Measurements from ENCODE around the gene IL25. TPM values are rescaled to one million over a fixed set of nuclear protein-coding genes. Genes with fewer than 3 reads are reported as not detected.
"Not testable (repeated sequence)": the region's sequence is repeated elsewhere in the genome, so short reads cannot be mapped to it uniquely, and the experiment has no call there.

Gene IL25
- total RNA-seq, 1 donor from 2014 or later, result not detected

DNA sequence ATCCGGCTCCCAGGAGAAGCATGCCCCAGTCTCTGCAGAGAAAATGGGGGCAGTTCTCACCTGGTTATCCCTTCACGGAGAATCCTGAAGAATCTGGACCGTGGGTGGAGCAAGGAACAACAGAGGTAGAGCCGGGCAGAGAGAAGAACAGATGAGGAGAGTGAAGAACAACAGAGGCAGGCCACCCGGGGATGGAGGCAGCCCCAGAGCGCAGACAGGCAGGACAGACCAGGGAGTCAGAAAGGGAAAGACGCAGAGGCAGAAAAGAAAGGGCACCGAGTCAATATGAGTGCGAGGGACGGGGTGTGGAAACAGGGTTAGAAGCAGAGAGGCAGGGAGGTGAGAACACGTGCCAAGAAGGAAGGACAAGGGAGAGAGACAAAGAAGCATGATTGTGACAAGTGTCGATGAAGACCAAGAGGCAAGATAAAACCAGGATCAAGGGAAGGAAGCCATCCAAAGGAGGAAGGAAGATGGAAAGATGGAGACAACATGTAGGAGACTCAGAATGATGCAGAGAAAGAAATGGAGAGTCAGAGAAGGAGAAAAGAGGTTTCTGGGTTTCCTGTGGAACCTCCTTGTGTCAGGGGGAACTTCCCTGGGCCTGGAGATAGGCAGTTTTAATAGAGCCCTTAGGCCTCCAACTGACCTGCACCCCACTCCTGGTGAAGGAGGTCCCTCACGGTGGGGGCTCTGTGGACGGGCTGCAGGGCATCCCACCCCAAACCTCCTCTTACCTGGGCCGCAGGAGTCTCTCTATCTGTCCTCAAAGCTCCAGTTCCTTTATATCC lies 35.1 kb downstream of the IL25 start, which contains the start of gene MYH6:
MYH6 (minus strand) TSS at position 758 of the 791 bp plus-strand sequence. CDS start 1,050 bp downstream, outside the sequence.
- no peak for DNase-seq (ENCODE audit: extremely low read depth, low read depth, low spot score)

GRCh38 chr14:23408307-23408630 lies 35.7 kb downstream of the IL25 start:
- DNase-seq (ENCODE audit: extremely low read depth, low read depth, low spot score), result no peak

GRCh38 chr14:23409475-23409874 lies 36.9 kb downstream of the IL25 start:
- no peak for DNase-seq (ENCODE audit: extremely low read depth, low read depth, low spot score)

GRCh38 chr14:23409966-23410635 lies 37.5 kb downstream of the IL25 start:
- no peak for DNase-seq (ENCODE audit: extremely low read depth, low read depth, low spot score)

- DNase-seq (ENCODE audit: extremely low read depth, low read depth, low spot score), result no peak
These were observed 39.2 kb downstream of the IL25 start for GRCh38 chr14:23411563-23412525.

DNA sequence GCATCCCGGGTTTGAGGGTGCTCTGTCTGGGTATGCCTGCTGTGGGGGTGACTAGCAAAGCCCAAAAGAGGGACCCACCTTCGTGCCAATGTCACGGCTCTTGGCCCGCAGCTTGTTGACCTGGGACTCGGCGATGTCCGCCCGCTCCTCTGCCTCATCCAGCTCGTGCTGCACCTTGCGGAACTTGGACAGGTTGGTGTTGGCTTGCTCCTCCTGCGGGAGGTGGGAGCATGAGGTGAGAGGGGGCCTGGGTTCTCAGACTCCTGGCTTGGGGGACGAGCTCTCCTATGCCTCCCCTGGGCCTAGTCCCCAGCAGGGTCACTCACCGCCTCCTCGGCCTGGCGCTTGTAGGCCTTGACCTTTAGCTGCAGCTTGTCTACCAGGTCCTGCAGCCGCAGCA lies 41.1 kb downstream of the IL25 start:
- DNase-seq (ENCODE audit: extremely low read depth, low read depth, low spot score), result no peak

- no peak for DNase-seq (ENCODE audit: extremely low read depth, low read depth, low spot score)
These were observed 41.6 kb downstream of the IL25 start for GRCh38 chr14:23414254-23414653.

GRCh38 chr14:23414906-23415820 lies 42.6 kb downstream of the IL25 start:
- no peak for DNase-seq (ENCODE audit: extremely low read depth, low read depth, low spot score)

GRCh38 chr14:23415821-23416778 lies 43.5 kb downstream of the IL25 start:
- no peak for DNase-seq (ENCODE audit: extremely low read depth, low read depth, low spot score)

GRCh38 chr14:23416801-23417200 lies 44.2 kb downstream of the IL25 start:
- DNase-seq (ENCODE audit: extremely low read depth, low read depth, low spot score), result no peak

DNA sequence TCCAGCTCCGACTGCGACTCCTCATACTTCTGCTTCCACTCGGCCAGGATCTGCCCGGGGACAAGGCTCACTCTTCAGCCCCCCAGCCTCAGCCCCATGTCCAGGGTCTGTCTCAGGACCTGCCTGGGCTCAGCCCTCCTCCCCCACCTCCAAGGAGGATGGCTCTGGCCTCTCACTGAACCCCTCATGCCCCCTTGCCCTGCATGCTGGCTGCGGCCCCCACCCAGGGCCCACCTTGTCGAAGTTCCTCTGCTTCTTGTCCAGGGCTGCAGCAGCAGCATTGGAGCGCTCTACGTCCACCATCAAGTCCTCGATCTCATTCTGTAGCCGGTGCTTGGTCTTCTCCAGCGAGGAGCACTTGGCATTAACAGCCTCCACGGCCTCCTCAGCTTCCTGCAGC lies 44.7 kb downstream of the IL25 start:
- not testable (repeated sequence) for DNase-seq (ENCODE audit: extremely low read depth, low read depth, low spot score)

DNA sequence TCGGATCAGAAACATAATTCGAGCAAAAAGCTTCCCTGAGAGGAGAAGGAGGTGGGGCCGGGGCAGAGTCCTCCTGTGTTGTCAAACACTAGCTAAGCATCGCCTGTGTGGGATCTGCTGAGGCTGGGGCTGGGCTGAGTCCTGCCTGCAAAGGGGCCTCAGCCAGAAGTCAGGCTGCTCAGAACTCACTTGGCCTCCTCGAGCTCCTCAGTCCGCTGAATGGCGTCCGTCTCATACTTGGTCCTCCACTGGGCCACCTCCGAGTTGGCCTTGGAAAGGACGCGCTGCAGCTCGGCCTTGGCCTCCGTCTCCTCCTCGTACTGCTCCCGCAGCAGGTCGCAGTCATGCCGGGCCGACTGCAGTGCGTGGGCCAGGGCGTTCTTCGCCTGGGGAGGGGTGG lies 45.4 kb downstream of the IL25 start:
- DNase-seq (ENCODE audit: extremely low read depth, low read depth, low spot score), result no peak

GRCh38 chr14:23419646-23420045 lies 47.0 kb downstream of the IL25 start:
- not testable (repeated sequence) for DNase-seq (ENCODE audit: extremely low read depth, low read depth, low spot score)

DNA sequence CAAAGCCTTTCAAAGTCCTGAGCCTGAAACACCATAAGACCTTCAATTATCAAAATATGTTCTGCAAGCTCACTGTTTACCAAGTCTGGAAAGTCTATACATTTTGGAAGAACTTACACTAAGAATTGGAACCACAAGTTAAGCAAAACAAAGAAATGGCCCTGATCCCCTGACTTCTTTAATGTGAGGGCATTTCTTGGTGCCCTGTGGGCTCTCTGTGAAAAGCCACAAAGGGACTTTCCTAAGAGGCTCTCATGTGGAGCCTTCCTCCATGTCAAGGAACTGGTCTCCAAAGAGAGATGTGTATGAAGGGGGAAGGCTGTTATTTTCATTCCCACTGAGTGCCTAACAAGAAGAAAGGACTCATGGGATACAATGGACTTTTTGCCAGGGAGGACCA lies 49.0 kb downstream of the IL25 start:
- no peak for DNase-seq (ENCODE audit: extremely low read depth, low read depth, low spot score)

DNA sequence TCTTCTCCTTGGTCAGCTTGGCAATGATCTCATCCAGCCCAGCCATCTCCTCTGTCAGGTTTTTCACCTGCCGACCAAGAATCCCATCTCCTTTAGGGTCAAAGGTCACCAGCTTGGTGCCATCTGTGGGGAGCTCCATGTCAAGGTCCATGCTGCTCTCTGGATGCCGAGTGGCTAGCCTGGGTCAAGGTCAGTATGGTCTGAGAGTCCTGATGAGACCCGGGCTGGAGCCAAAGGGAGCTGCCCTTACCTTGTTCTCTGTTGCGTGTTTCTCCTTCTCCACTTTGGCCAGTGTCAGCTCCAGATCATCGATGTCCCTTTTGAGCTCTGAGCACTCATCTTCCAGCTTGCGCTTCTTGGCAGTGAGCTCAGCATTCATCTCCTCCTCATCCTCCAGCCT lies 51.0 kb downstream of the IL25 start:
- no peak for DNase-seq (ENCODE audit: extremely low read depth, low read depth, low spot score)

DNA sequence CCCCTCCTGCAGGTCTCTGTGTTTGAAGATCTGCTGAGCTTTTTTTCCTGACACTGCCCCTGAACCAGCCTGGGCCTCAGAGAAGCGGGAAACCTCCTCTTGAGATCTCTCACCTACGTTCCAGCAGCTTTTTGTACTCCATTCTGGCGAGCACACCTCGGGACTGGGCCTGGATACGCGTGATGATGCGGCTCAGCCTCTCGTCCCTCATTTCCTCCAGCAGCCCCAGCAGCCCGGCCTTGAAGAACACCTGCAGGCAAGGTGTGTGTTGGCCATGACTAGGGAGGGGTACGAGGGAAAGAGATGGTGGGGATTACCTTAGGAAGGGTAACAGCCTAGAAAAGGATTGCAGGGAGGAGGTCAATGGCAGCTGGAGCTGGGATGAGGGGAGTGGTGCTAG lies 52.6 kb downstream of the IL25 start:
- DNase-seq (ENCODE audit: extremely low read depth, low read depth, low spot score), result no peak

DNA sequence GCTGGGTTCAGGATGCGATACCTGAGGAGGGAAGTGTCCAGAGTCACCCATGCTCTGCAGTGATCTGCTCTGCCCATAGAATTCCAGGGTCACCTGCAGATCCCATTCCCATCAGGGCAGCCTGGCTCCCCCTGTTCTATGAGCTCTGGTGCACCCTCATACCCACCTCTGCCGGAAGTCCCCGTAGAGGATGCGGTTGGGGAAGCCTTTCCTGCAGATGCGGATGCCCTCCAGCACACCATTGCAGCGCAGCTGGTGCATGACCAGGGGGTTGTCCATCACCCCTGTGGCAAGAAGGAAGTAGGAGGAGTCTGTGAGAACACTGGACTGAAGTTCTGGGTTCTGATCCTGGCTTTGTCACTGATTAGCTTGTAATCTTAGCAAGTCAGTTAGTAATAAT lies 53.2 kb downstream of the IL25 start:
- not testable (repeated sequence) for DNase-seq (ENCODE audit: extremely low read depth, low read depth, low spot score)
